Karpas-422 (cell line): Measurements from ENCODE around the gene NRG3. TPM values are rescaled to one million over a fixed set of nuclear protein-coding genes. Genes with fewer than 3 reads are reported as not detected.
A peak's percentile ranks its signal among the peaks of the same experiment; 100 is the strongest.

Source experiments
- DNase-seq: peaks from one replicate; pipeline ENCODE4 v3.0.0-alpha.2; 2015
- H2AFZ ChIP-seq: fragments of 200-600 bp; sonication (generic); 2 replicates; pipeline ENCODE4 v1.6.1; 2014; ENCODE audit warnings: antibody characterized with exemption, low read length, mixed read lengths
- H3K27ac ChIP-seq: fragments of 200-600 bp; sonication (generic); 2 replicates; pipeline ENCODE4 v1.5.1; 2014; ENCODE audit warnings: mild to moderate bottlenecking, low read length, moderate library complexity
- H3K27me3 ChIP-seq: fragments of 200-600 bp; sonication (generic); 2 replicates; pipeline ENCODE4 v1.6.1; 2014; ENCODE audit warnings: low read length, mixed read lengths
- H3K36me3 ChIP-seq: fragments of 200-600 bp; sonication (generic); 2 replicates; pipeline ENCODE4 v1.6.1; 2014; ENCODE audit warnings: low read length, mixed read lengths; ENCODE audit not compliant: insufficient read depth
- H3K4me1 ChIP-seq: fragments of 200-600 bp; sonication (generic); 2 replicates; pipeline ENCODE4 v1.6.1; 2014; ENCODE audit warnings: mild to moderate bottlenecking, low read length, mixed read lengths
- H3K4me2 ChIP-seq: fragments of 200-600 bp; sonication (generic); 2 replicates; pipeline ENCODE4 v1.6.1; 2014; ENCODE audit warnings: low read length, low read depth, mild to moderate bottlenecking; ENCODE audit not compliant: poor library complexity, severe bottlenecking
- H3K4me3 ChIP-seq: fragments of 200-600 bp; sonication (generic); 2 replicates; pipeline ENCODE4 v1.5.1; 2014; ENCODE audit warnings: mild to moderate bottlenecking, antibody characterized with exemption, low read length, mixed read lengths
- H3K79me2 ChIP-seq: fragments of 200-600 bp; sonication (generic); 2 replicates; pipeline ENCODE4 v1.6.1; 2014; ENCODE audit warnings: mild to moderate bottlenecking, low read length, mixed read lengths
- H3K9ac ChIP-seq: fragments of 200-600 bp; sonication (generic); 2 replicates; pipeline ENCODE4 v1.6.0; 2014; ENCODE audit warnings: low read length
- H3K9me2 ChIP-seq: fragments of 200-600 bp; sonication (generic), shearing (Covaris generic); replicated peaks from 2 replicates; pipeline ENCODE4 v1.6.0; 2014; ENCODE audit warnings: mild to moderate bottlenecking, low read length, moderate library complexity; ENCODE audit not compliant: insufficient read depth
- H3K9me3 ChIP-seq: fragments of 300-700, 200-600 bp; sonication (generic); 2 replicates; pipeline ENCODE4 v1.6.1; 2014; ENCODE audit warnings: low read length, mixed read lengths
- H4K20me1 ChIP-seq: fragments of 200-600 bp; sonication (generic); 2 replicates; pipeline ENCODE4 v1.6.1; 2014; ENCODE audit warnings: mild to moderate bottlenecking, antibody characterized with exemption, low read length, low read depth; ENCODE audit not compliant: insufficient read depth
- total RNA-seq: library from RNA; depleted of rRNA; stranded (reverse); fragments of >200 nt; shearing (Covaris generic); gene quantifications from 2 replicates; pipeline ENCODE4 v1.2.3, GENCODE V29; 2014; ENCODE audit warnings: low replicate concordance; rRNA removed

Gene NRG3
- not detected in 2 replicates for total RNA-seq

DNA sequence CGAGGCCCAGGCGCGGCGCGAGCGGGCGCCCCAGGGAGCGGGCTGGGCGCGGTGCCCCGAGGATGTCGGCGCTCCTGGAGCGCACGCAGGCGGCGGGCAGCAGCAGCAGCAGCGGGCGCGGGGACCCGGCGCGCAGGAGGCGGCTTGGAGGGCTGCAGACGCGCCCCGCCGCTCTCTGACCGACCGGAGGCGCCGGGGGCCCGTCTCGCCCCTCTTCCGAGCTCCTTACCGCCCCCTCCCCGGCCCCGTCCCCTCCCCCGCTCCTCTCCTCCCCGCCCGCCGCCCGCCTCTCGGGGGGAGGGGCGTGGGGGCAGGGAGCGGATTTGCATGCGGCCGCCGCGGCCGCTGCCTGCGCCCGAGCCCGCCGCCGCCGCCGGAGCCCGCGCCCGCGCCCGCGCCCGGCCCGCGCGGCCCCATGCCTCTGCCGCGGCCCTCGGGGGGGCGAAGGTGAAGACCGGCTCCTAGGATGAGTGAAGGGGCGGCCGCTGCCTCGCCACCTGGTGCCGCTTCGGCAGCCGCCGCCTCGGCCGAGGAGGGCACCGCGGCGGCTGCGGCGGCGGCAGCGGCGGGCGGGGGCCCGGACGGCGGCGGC lies at the start of gene NRG3:
TSS of gene NRG3 (plus strand) at position 320 of the 592 bp plus-strand sequence.
- no peaks in the 10 kb centered on the region for H3K9me3 ChIP-seq
- no peaks in the 10 kb centered on the region for H3K36me3 ChIP-seq
- DNase-seq = no peak
- H3K79me2 ChIP-seq = no peaks in the 10 kb centered on the region
- H2AFZ ChIP-seq = no peak within 1 kb of the TSS
- H3K4me1 ChIP-seq = no peaks in the 10 kb centered on the region
- no peak within 1 kb of the TSS for H3K27ac ChIP-seq
- H4K20me1 ChIP-seq = no peaks in the 10 kb centered on the region
- H3K4me2 ChIP-seq = no peak within 1 kb of the TSS
- H3K4me3 ChIP-seq = no peak within 1 kb of the TSS
- no peaks in the 10 kb centered on the region for H3K9me2 ChIP-seq
- H3K9ac ChIP-seq = no peak within 1 kb of the TSS
- no peaks in the 10 kb centered on the region for H3K27me3 ChIP-seq

DNA sequence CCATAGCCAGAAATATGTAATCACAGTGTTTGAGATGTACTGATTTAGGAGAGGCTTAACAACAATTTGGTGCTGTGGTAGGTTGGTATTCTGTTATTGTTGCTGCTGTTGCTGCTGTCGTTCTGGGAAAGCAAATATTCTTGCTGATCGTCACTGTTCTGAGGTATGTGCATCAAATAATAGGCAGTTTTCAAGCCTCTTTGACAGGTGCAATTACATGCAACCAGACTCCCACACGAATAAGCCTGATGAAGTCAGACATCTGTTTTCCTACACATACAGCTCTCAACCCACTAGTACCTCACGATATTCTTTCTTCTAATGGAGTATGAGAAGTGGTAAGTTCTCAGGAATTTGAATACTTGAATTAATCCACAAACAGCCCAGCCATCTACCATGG lies 46.7 kb upstream of the NRG3 start:
- no peak overlapping the region for H2AFZ ChIP-seq
- H3K9ac ChIP-seq = no peak overlapping the region
- no peaks in the 10 kb centered on the region for H3K36me3 ChIP-seq
- H3K27me3 ChIP-seq = no peaks in the 10 kb centered on the region
- H3K27ac ChIP-seq = no peak overlapping the region
- H3K9me2 ChIP-seq = no peaks in the 10 kb centered on the region
- no peaks in the 10 kb centered on the region for H3K79me2 ChIP-seq
- no peaks in the 10 kb centered on the region for H3K4me1 ChIP-seq
- no peak overlapping the region for H3K4me3 ChIP-seq
- H3K4me2 ChIP-seq = no peak overlapping the region
- H4K20me1 ChIP-seq = no peaks in the 10 kb centered on the region
- DNase-seq = no peak
- H3K9me3 ChIP-seq = no peaks in the 10 kb centered on the region

DNA sequence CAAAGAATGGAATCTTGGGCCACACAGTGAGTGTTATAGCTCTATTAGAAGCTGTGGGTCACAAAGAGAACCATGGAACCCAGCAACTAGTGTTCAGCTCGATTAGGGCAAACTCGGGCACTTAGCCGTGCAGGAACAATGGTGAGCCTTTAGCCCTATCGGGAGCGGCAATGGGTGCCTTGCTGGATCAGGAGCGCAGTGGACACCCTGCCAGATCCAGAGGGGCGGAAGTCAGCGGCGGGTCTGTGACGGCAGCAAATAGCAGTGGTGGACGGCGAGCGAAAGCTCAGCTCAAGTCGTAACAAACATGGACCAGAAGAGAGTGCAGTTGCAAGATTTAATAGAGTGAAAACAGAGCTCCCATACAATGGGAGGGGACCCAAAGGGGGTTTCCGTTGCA lies 43.9 kb upstream of the NRG3 start:
- H3K4me1 ChIP-seq = no peaks in the 10 kb centered on the region
- no peak overlapping the region for H3K9ac ChIP-seq
- no peak overlapping the region for H3K4me3 ChIP-seq
- H3K79me2 ChIP-seq = no peaks in the 10 kb centered on the region
- H3K9me3 ChIP-seq = no peaks in the 10 kb centered on the region
- H3K4me2 ChIP-seq = no peak overlapping the region
- H3K27me3 ChIP-seq = no peaks in the 10 kb centered on the region
- H3K27ac ChIP-seq = no peak overlapping the region
- no peak for DNase-seq
- no peaks in the 10 kb centered on the region for H3K9me2 ChIP-seq
- H4K20me1 ChIP-seq = no peaks in the 10 kb centered on the region
- no peaks in the 10 kb centered on the region for H3K36me3 ChIP-seq
- no peak overlapping the region for H2AFZ ChIP-seq

DNA sequence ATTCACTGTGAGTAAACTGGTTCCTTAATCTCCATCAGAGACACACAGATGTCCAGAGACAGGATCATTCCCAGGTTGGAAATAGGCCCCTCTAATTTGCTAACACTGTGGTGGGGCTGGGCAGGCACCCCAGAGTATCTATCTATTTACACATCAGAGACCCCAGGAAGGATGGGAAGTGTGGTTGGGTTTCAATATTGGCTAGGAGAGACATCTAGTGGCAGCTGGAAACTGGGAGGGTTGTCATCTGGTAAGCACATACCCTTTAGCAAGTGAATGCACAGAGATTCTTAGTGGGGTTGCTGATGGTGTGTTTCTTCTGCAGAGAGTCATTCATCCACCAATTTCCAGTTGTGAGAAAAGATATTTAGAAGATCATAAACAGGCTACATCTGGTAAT lies 36.0 kb upstream of the NRG3 start:
- no peaks in the 10 kb centered on the region for H3K79me2 ChIP-seq
- no peak overlapping the region for H2AFZ ChIP-seq
- no peak overlapping the region for H3K4me3 ChIP-seq
- H3K9ac ChIP-seq = no peak overlapping the region
- H3K9me3 ChIP-seq = no peaks in the 10 kb centered on the region
- H3K4me1 ChIP-seq = no peaks in the 10 kb centered on the region
- no peak overlapping the region for H3K4me2 ChIP-seq
- no peak overlapping the region for H3K27ac ChIP-seq
- no peaks in the 10 kb centered on the region for H4K20me1 ChIP-seq
- H3K36me3 ChIP-seq = no peaks in the 10 kb centered on the region
- DNase-seq = peak; percentile 45
- no peaks in the 10 kb centered on the region for H3K27me3 ChIP-seq
- no peaks in the 10 kb centered on the region for H3K9me2 ChIP-seq

DNA sequence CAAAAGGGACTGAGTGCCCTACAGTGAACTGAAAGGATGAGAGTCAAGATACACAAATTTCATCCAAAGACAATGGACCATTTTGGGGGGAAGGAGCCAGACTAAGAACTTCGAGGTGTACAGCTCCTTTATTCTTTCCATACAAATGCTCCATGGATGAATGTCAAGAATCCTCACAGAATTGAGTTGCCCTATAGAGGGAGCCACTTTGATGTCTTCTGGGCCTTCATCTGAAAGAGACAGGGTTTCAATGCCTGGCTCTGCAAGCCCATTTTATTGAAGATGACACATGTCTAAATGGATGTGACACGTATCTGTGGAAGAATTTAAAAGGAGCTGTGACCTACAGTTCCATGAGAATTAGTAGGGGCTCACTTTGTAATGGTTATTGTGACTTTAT lies 32.0 kb upstream of the NRG3 start:
- Histone ChIP-seq H2AFZ (no peak overlapping the region), H3K79me2 (no peaks in the 10 kb centered on the region), H3K4me1 (no peaks in the 10 kb centered on the region), H3K9ac (no peak overlapping the region), H3K27ac (no peak overlapping the region), H3K9me2 (no peaks in the 10 kb centered on the region), H4K20me1 (no peaks in the 10 kb centered on the region), H3K27me3 (no peaks in the 10 kb centered on the region), H3K9me3 (no peaks in the 10 kb centered on the region), H3K36me3 (no peaks in the 10 kb centered on the region), H3K4me3 (no peak overlapping the region), H3K4me2 (no peak overlapping the region)
- peak; percentile 44 for DNase-seq

DNA sequence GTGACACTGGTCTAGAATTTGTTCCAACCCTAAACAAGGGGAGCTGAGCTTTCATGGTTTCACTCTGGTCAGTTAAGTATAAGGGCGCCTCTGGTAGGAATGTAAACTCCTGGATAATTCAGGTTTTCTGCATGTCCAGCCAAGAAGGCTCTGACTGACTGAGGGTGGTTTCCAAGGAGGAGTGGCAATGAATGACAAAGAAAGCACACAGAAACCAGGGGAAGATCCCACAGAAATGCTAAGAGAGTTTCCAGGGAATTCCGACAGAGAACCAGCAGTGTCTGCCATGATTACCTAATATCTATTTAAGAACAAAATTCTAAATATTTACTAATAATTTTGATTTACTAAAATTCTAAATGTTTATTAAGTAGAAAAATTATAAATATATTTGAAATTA lies 27.3 kb upstream of the NRG3 start:
- H3K4me3 ChIP-seq = no peak overlapping the region
- H3K27me3 ChIP-seq = no peaks in the 10 kb centered on the region
- no peak for DNase-seq
- no peaks in the 10 kb centered on the region for H3K4me1 ChIP-seq
- H3K9me3 ChIP-seq = no peaks in the 10 kb centered on the region
- no peaks in the 10 kb centered on the region for H3K79me2 ChIP-seq
- H3K4me2 ChIP-seq = no peak overlapping the region
- H3K9me2 ChIP-seq = no peaks in the 10 kb centered on the region
- no peak overlapping the region for H3K27ac ChIP-seq
- no peaks in the 10 kb centered on the region for H4K20me1 ChIP-seq
- no peak overlapping the region for H3K9ac ChIP-seq
- no peaks in the 10 kb centered on the region for H3K36me3 ChIP-seq
- H2AFZ ChIP-seq = no peak overlapping the region

DNA sequence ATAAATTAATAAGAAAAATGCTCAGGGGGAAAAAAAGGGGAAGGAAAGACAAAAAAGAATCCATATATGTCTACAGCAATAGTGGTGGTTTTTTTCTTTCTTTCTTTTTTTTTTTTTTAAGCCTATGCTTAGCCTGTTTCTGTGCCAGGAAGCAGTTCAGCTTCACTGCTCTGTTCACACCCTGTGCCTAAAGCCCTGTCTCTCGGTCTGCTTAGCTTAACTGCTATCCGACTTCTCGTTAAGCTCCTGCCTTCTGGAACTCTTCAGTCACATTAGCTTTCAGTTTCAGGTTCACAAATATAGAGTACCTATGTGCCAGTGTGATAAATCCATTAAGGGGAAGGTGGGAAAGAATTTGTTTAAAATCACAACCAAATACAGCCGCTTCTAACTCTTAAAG lies 26.5 kb upstream of the NRG3 start:
- Histone ChIP-seq H3K9me2 (no peaks in the 10 kb centered on the region), H3K4me2 (no peak overlapping the region), H3K4me3 (no peak overlapping the region), H3K9me3 (no peaks in the 10 kb centered on the region; the same call in 1 of the 2 replicates), H3K9ac (no peak overlapping the region), H3K27ac (no peak overlapping the region), H3K79me2 (no peaks in the 10 kb centered on the region), H2AFZ (no peak overlapping the region), H4K20me1 (no peaks in the 10 kb centered on the region), H3K4me1 (no peaks in the 10 kb centered on the region), H3K36me3 (no peaks in the 10 kb centered on the region), H3K27me3 (no peaks in the 10 kb centered on the region)
- DNase-seq = no peak

DNA sequence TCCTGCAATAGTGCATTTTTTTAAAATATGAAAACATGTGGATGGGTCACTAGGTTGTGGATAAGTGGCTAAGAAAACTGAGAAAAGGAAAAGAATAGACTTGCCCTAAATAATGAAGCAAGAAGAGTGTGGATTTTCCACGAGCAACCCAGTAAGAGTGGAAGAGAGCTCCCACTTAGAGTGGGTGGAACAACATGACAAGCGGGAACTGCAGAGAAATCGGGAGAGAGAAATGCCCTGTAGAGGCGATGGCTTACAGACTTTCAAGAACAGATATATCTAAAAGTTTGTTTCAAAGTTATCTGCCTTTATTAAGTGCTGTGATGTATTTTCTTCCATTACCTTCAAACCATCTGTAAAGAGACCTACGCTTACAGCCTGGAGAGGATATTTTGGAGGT lies 26.1 kb upstream of the NRG3 start:
- H3K79me2 ChIP-seq = no peaks in the 10 kb centered on the region
- H3K27ac ChIP-seq = no peak overlapping the region
- no peak overlapping the region for H3K9ac ChIP-seq
- DNase-seq = no peak
- no peak overlapping the region for H3K4me3 ChIP-seq
- no peaks in the 10 kb centered on the region for H3K27me3 ChIP-seq
- no peaks in the 10 kb centered on the region for H4K20me1 ChIP-seq
- H2AFZ ChIP-seq = no peak overlapping the region
- H3K9me3 ChIP-seq = no peaks in the 10 kb centered on the region; the same call in 1 of the 2 replicates
- H3K9me2 ChIP-seq = no peaks in the 10 kb centered on the region
- no peak overlapping the region for H3K4me2 ChIP-seq
- H3K36me3 ChIP-seq = no peaks in the 10 kb centered on the region
- no peaks in the 10 kb centered on the region for H3K4me1 ChIP-seq

DNA sequence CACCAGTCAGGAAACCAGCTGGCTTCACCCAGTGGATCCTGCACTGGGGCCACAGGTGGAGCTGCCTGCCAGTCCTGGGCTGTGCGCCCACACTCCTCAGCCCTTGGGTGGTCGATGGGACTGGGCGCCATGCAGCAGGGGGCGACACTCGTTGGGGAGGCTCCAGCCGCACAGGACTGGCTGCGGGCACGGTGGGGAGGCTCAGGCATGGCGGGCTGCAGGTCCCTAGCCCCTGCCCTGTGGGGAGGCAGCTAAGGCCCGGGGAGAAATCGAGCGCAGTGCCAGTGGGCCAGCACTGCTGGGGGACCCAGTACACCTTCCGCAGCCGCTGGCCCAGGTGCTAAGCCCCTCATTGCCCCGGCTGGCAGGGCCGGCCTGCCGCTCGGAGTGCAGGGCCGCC lies 12.4 kb upstream of the NRG3 start:
- Histone ChIP-seq H3K9me2 (no peaks in the 10 kb centered on the region), H3K4me1 (no peaks in the 10 kb centered on the region), H3K79me2 (no peaks in the 10 kb centered on the region), H4K20me1 (no peaks in the 10 kb centered on the region), H3K36me3 (no peaks in the 10 kb centered on the region), H2AFZ (no peak overlapping the region), H3K27me3 (no peaks in the 10 kb centered on the region), H3K9me3 (peaks cover 9% of the 10 kb centered on the region), H3K4me2 (no peak overlapping the region), H3K4me3 (no peak overlapping the region), H3K9ac (no peak overlapping the region), H3K27ac (no peak overlapping the region)
- DNase-seq = no peak
